K562 (cell line): ENCODE data around the gene FIBP. TPM values are rescaled to one million over a fixed set of nuclear protein-coding genes. Genes with fewer than 3 reads are reported as not detected.

Experiments used
- E2F3 ChIP-seq: fragments of 250-450 bp; sonication (Bioruptor Pico); IDR thresholded peaks from 2 replicates; pipeline ENCODE4 v1.4.0; 2020; ENCODE audit warnings: mild to moderate bottlenecking
- E2F8 ChIP-seq: fragments of 450-650 bp; IDR thresholded peaks from 2 replicates; pipeline ENCODE4 v1.7.1; 2018; ENCODE audit warnings: mild to moderate bottlenecking, low read depth; ENCODE audit not compliant: partially characterized antibody
- ELF4 ChIP-seq: fragments of 450-650 bp; formaldehyde crosslinking; IDR thresholded peaks from 2 replicates; pipeline ENCODE4 v1.4.0; 2022; ENCODE audit warnings: missing genetic modification characterization
- ETV1 ChIP-seq: fragments of 450-650 bp; conservative IDR thresholded peaks from 2 replicates; pipeline ENCODE4 v1.6.1; 2016; ENCODE audit warnings: missing genetic modification characterization, control low read depth, low read depth, missing compliant biosample characterization
- GATAD2B ChIP-seq: fragments of 450-650 bp; IDR thresholded peaks from 2 replicates; pipeline ENCODE4 v1.6.1; 2017; ENCODE audit warnings: mild to moderate bottlenecking, borderline replicate concordance
- GMEB1 ChIP-seq: fragments of 250-450 bp; sonication (Bioruptor Pico); IDR thresholded peaks from 2 replicates; pipeline ENCODE4 v1.4.0; 2020; ENCODE audit warnings: mild to moderate bottlenecking
- GTF2F1 ChIP-seq: IDR thresholded peaks from 2 replicates; pipeline ENCODE4 v1.6.1; 2011; ENCODE audit warnings: low read depth, low read length, improper control_type of control experiment
- MTA2 ChIP-seq: fragments of 450-650 bp; IDR thresholded peaks from 2 replicates; pipeline ENCODE4 v1.6.1; 2016; ENCODE audit warnings: low read depth
- SAFB2 ChIP-seq: fragments of 200-400 bp; formaldehyde crosslinking; IDR thresholded peaks from 2 replicates; pipeline ENCODE4 v1.6.1; 2018; ENCODE audit warnings: borderline replicate concordance, low read length, low read depth, moderate library complexity; ENCODE audit not compliant: severe bottlenecking
- TCF15 ChIP-seq: fragments of 250-450 bp; sonication (Bioruptor Pico); IDR thresholded peaks from 2 replicates; pipeline ENCODE4 v1.8.0; 2022; ENCODE audit warnings: moderate library complexity, mild to moderate bottlenecking, inconsistent platforms
- ZBTB11 ChIP-seq, 3 experiments: fragments of 200-800 bp in 1 of 3; fragments of 250-450 bp in 1 of 3; fragments of 450-650 bp in 1 of 3; sonication (Bioruptor Pico) in 1 of 3; sonication (Bioruptor generic) in 1 of 3; formaldehyde crosslinking in 1 of 3; IDR thresholded peaks; 2 replicates each; pipeline versions ENCODE4 v1.6.1 to v1.8.0; 2016 to 2022; ENCODE audit warnings: mild to moderate bottlenecking in 2 of 3, missing genetic modification characterization in 2 of 3, missing compliant biosample characterization in 1 of 3, moderate library complexity in 1 of 3
- ZNF197 ChIP-seq: fragments of 200-800 bp; sonication (Bioruptor generic); IDR thresholded peaks from 2 replicates; pipeline ENCODE4 v1.6.1; 2016; ENCODE audit warnings: low read depth, missing genetic modification characterization, missing compliant biosample characterization
- ZNF224 ChIP-seq: sonication (generic); formaldehyde crosslinking; IDR thresholded peaks from 2 replicates; pipeline ENCODE4 v1.8.0; 2022; ENCODE audit warnings: mild to moderate bottlenecking, missing genetic modification reagents
- ZNF277 ChIP-seq: fragments of 250-450 bp; sonication (Bioruptor Pico); IDR thresholded peaks from 2 replicates; pipeline ENCODE4 v1.8.0; 2022; ENCODE audit warnings: inconsistent platforms, mild to moderate bottlenecking, moderate library complexity, borderline replicate concordance
- ZNF280A ChIP-seq: fragments of 450-650 bp; IDR thresholded peaks from 2 replicates; pipeline ENCODE4 v1.6.1; 2018; ENCODE audit warnings: mild to moderate bottlenecking, low read depth; ENCODE audit not compliant: partially characterized antibody
- ZNF57 ChIP-seq: fragments of 450-650 bp; formaldehyde crosslinking; IDR thresholded peaks from 2 replicates; pipeline ENCODE4 v1.4.0; 2020; ENCODE audit warnings: mild to moderate bottlenecking, moderate library complexity
- ZNF583 ChIP-seq: fragments of 250-450 bp; sonication (Bioruptor Pico); IDR thresholded peaks from 2 replicates; pipeline ENCODE4 v1.4.0; 2020
- polyA plus RNA-seq, 8 experiments: library from polyadenylated mRNA; depleted of rRNA in 4 of 8; stranded (reverse) in 5 of 8; unstranded in 3 of 8; fragments of >200 nt; fragmentation: Nextera tagmentation in 2 of 8; fragmentation: Illumina TruSeq in 1 of 8; extraction: Ambion mirVana in 2 of 8; extraction: Trizol in 1 of 8; gene quantifications; 2 replicates each; pipeline versions ENCODE4 v1.2.1 to v1.2.3, GENCODE V29; 2011 to 2014; ENCODE audit warnings: inconsistent platforms in 1 of 8, missing spikeins in 1 of 8
- total RNA-seq, 7 experiments: library from RNA; depleted of rRNA in 6 of 7; stranded (reverse); fragments of >200 nt in 6 of 7; fragmentation: Illumina TruSeq in 2 of 7; extraction: Trizol in 2 of 7; gene quantifications; 2 replicates each; pipeline versions ENCODE4 v1.2.1 to v1.2.3, GENCODE V29; 2011 to 2021; ENCODE audit warnings: low replicate concordance in 1 of 7

The FIBP gene
- total and polyA plus RNA-seq, 9 of the 15 experiments (the other 6 are each of a cell fraction or from before 2014, with no cell fraction given): 41.2 to 79.2 (median 48.6) TPM

GRCh38 chr11:65919141-65919572 is 30.9 kb upstream of the FIBP start, which contains the start of gene DRAP1 (continued):
- peak; percentile 76 for TF ChIP-seq GMEB1
- TF ChIP-seq TCF15 (CRISPR knock-in tag): no peak
- TF ChIP-seq ZNF280A: no peak
- TF ChIP-seq E2F3: peak; percentile 84
- TF ChIP-seq ZNF277 (CRISPR knock-in tag): no peak
- TF ChIP-seq GTF2F1: no peak
- TF ChIP-seq MTA2: no peak
- TF ChIP-seq E2F8: peak; percentile 46
- no peak for TF ChIP-seq ETV1 (tag)
- no peak for TF ChIP-seq ZNF583 (CRISPR knock-in tag)
- TF ChIP-seq ZBTB11 (CRISPR knock-in tag; IDR thresholded peaks at IDR 0.05): peak in 1 of 3 experiments; percentile 74; a peak in 1 of 6 replicates
- peak; percentile 99 for TF ChIP-seq GATAD2B
- no peak for TF ChIP-seq ZNF57 (CRISPR knock-in tag)
- no peak for TF ChIP-seq ZNF197 (CRISPR knock-in tag)
- no peak for TF ChIP-seq ELF4
- no peak for TF ChIP-seq SAFB2
- TF ChIP-seq ZNF224 (CRISPR knock-in tag): no peak
